ENCODE measurements around the gene GRK1. TPM values are rescaled to one million over a fixed set of nuclear protein-coding genes. Genes with fewer than 3 reads are reported as not detected.
A peak's percentile ranks its signal among the peaks of the same experiment; 100 is the strongest.

The GRK1 gene
- total and polyA plus RNA-seq, 10 donors: not detected

- H3K27ac ChIP-seq: no peak overlapping the region
- H3K27me3 ChIP-seq (replicated peaks in 1 of 7): peaks cover 0 to 33% (median 5%) of the 10 kb centered on the region in 7 donors
- 86 to 93% (median 88%) methylated on average over 1 to 4 of the region's 4 CpGs for WGBS, 5 donors
- TF ChIP-seq, protein P1, sequence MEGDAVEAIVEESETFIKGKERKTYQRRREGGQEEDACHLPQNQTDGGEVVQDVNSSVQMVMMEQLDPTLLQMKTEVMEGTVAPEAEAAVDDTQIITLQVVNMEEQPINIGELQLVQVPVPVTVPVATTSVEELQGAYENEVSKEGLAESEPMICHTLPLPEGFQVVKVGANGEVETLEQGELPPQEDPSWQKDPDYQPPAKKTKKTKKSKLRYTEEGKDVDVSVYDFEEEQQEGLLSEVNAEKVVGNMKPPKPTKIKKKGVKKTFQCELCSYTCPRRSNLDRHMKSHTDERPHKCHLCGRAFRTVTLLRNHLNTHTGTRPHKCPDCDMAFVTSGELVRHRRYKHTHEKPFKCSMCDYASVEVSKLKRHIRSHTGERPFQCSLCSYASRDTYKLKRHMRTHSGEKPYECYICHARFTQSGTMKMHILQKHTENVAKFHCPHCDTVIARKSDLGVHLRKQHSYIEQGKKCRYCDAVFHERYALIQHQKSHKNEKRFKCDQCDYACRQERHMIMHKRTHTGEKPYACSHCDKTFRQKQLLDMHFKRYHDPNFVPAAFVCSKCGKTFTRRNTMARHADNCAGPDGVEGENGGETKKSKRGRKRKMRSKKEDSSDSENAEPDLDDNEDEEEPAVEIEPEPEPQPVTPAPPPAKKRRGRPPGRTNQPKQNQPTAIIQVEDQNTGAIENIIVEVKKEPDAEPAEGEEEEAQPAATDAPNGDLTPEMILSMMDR (IDR thresholded peaks at IDR 0.05 in 8 of 11, conservative IDR thresholded peaks at IDR 0.05 in 3 of 11): no peak
- TF ChIP-seq POLR2AphosphoS5 (IDR thresholded peaks at IDR 0.05): no peak
- no peak for TF ChIP-seq POLR2A (IDR thresholded peaks at IDR 0.05)
- intact Hi-C loops (cut with DNase I; ENCODE audit: low total_unique reads): no loop called here
- peaks cover 0 to 20% (median 0%) of the 10 kb centered on the region in 6 donors for H3K4me1 ChIP-seq
- peaks cover 0 to 23% (median 4%) of the 10 kb centered on the region in 8 donors for H3K9me3 ChIP-seq
- no peak for DNase-seq
- no peak overlapping the region for H3K4me3 ChIP-seq
- no peaks in the 10 kb centered on the region for H3K36me3 ChIP-seq
Measured at GRCh38 chr13:113730831-113731191, 63.8 kb downstream of the GRK1 start.

DNA sequence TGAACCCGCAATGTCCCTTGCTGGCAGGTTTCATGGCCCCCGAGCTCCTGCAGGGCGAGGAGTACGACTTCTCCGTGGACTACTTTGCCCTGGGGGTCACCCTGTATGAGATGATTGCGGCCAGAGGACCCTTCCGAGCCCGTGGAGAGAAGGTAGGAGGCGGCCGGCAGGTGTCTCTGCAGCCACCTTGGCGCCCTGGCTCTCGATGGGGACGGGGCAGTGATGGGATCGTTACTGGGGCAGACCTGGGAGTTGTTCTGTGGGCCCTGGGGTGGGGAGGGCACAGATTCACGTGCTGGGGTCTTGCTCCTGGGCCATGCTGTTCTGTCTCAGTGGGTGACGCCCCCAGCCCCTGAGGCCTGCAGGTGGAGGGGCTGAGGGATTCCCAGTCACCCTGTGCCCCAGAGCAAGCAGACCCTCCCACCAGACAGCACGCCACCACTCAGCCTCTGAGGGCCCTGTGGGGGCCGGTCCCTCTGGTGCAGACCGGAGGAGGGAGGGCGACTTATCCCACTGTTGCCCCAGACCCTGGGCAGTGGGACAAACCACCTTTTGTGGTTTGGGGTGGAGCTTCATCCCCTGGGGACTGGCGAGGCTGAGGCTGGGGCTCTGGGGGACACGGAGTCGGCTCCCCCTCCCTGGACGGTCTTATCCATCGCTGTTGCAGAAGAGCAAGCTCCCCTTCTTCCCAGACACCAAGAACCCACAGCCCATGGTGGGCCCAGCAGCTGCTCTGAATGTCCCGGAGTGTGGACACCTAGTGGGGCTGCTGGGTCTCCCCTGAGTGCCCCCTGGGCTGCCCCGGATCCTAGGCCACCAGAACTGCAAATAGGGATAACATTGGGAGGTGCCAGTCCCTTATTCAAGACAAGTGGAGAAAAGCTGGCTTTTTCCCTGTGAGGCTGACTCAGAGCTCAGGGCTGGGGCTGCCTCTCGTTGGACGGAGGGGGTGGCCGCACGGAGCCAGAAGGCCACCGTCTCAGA is 64.5 kb downstream of the GRK1 start:
- H3K27me3 ChIP-seq (replicated peaks in 1 of 7): peaks cover 0 to 40% (median 5%) of the 10 kb centered on the region in 7 donors
- no peak for TF ChIP-seq POLR2AphosphoS5 (IDR thresholded peaks at IDR 0.05)
- TF ChIP-seq, protein P1 (IDR thresholded peaks at IDR 0.05 in 8 of 11, conservative IDR thresholded peaks at IDR 0.05 in 3 of 11): no peak
- TF ChIP-seq POLR2A (IDR thresholded peaks at IDR 0.05): no peak
- H3K36me3 ChIP-seq: no peaks in the 10 kb centered on the region
- H3K4me1 ChIP-seq: peaks cover 0 to 18% (median 0%) of the 10 kb centered on the region in 6 donors
- H3K4me3 ChIP-seq: no peak overlapping the region
- intact Hi-C loops (cut with DNase I; ENCODE audit: low total_unique reads): no loop called here
- no peak overlapping the region for H3K27ac ChIP-seq
- 79 to 86% (median 84%) methylated on average over 19 to 32 of the region's 32 CpGs for WGBS, 5 donors
- peak; percentile 67 for DNase-seq
- peaks cover 0 to 20% (median 4%) of the 10 kb centered on the region in 8 donors for H3K9me3 ChIP-seq

DNA sequence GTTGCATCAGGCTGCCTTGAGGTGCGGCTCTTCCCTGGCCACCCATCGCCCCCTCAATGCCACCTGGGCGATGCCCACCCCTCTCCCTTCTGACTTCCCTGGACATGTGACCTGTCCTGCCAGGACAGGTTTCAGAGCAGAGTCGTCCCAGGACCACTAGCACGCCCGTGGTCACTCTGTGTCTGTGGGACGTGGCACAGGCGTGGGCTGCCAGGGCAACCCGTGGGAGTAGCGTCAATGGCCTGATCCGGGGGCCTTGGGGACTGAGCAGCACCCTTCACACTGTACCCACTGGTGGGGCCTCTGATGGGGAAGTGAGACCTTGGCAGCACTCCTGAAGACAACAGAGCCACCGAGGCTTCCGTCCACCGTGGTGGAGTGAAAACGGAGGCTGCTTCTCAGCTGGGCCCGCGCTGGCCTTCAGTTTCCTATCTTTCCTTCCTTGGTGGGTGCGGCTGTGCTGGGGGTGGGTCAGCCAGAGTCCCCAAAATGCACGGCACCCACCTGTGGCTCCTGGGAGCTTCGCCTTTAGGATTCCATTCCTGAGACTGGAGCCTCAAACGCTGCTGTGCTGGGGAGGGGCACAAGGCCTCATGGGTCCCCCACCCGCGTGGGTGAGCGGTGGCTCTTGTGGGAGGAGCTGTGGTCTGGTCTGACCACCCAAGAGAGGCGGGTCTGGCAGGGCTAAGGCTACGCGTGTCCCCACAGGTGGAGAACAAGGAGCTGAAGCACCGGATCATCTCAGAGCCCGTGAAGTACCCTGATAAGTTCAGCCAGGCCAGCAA is 65.3 kb downstream of the GRK1 start:
- TF ChIP-seq, protein P1 (IDR thresholded peaks at IDR 0.05 in 8 of 11, conservative IDR thresholded peaks at IDR 0.05 in 3 of 11): no peak
- TF ChIP-seq POLR2AphosphoS5 (IDR thresholded peaks at IDR 0.05) (no peak), POLR2A (IDR thresholded peaks at IDR 0.05) (no peak)
- H3K4me3 ChIP-seq: no peak overlapping the region
- intact Hi-C loops (cut with DNase I; ENCODE audit: low total_unique reads): no loop called here
- no peaks in the 10 kb centered on the region for H3K36me3 ChIP-seq
- peak; percentile 76 for DNase-seq
- peaks cover 0 to 12% (median 0%) of the 10 kb centered on the region in 6 donors for H3K4me1 ChIP-seq
- no peak overlapping the region for H3K27ac ChIP-seq
- peaks cover 0 to 11% (median 0%) of the 10 kb centered on the region in 8 donors for H3K9me3 ChIP-seq
- 49 to 69% (median 59%) methylated on average over 19 to 29 of the region's 29 CpGs for WGBS, 5 donors
- peaks cover 0 to 46% (median 5%) of the 10 kb centered on the region in 7 donors for H3K27me3 ChIP-seq (replicated peaks in 1 of 7)
